Kidney epithelial cell (primary cell): ENCODE measurements around the gene MYF5. TPM values are rescaled to one million over a fixed set of nuclear protein-coding genes. Genes with fewer than 3 reads are reported as not detected.

ENCODE experiments used
- DNase-seq: peaks from one replicate; pipeline ENCODE4 v3.0.0-alpha.2; 2010; ENCODE audit warnings: low read depth
- H3K27me3 ChIP-seq: 2 replicates; pipeline ENCODE4 v1.6.0; 2011; ENCODE audit warnings: low read length; ENCODE audit not compliant: control insufficient read depth, insufficient read depth
- H3K36me3 ChIP-seq: 2 replicates; pipeline ENCODE4 v1.5.1; 2011; ENCODE audit warnings: low read length; ENCODE audit not compliant: control insufficient read depth, insufficient read depth
- H3K4me3 ChIP-seq: 2 replicates; pipeline ENCODE4 v1.5.1; 2011; ENCODE audit warnings: low read depth, mild to moderate bottlenecking, control low read depth, low read length
- total RNA-seq: library from RNA; depleted of rRNA; stranded (reverse); fragments of >200 nt; gene quantifications from 2 replicates; pipeline ENCODE4 v1.2.3, GENCODE V29; 2015
- TF ChIP-seq, protein P1 (sequence below): IDR thresholded peaks from 2 replicates; pipeline ENCODE4 v1.5.1; 2011; ENCODE audit warnings: mild to moderate bottlenecking, moderate library complexity, low read length, control low read depth, inconsistent platforms; ENCODE audit not compliant: insufficient read depth, poor library complexity, severe bottlenecking

Gene MYF5
- total RNA-seq, 1 donor from 2014 or later = not detected

DNA sequence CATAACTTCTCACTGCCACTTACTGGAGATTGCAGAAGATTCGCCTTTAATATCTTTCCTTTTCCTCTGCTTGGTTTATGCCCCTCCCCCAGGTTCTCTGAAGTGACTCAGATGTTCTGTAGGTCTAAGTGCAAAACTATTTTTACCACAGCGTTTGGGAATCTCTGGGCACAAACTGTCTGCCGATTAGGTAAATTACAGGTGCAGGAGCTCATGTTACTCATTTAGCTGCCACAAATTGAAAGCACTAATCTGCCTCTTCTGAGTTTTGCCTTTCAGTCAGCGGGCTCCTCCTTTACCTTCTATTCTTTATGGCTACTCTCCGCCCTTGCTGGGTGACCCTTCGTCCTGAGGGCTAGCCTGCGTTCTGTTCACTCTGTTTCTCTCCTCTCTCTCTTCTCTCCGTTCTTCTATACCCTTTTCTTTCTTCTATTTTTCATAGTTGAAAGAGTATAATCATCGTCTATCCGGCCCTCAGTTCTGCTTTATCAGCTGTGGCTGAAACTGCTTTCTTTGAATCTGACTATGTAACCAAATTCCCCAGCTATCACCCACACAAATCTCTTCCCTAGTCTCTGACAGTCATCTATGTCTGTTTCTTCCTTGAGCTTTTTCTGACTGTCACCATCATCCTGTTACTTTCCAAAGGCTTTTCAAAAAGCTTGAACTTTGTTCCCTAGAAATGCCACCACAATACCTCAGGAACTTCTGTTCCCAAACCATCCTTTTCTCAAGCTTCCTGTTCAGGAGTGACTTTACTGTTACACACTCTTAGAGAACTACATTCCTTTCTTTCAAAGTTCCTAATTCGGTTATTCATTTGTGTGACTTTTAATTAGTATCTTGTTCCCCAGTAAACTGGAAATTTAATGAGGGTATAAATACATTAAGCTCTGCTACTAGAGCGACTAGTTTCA, 13.6 kb upstream of the MYF5 start:
- peak; percentile 60 for DNase-seq
- Histone ChIP-seq H3K4me3 (no peak overlapping the region), H3K27me3 (no peaks in the 10 kb centered on the region), H3K36me3 (no peaks in the 10 kb centered on the region)
- TF ChIP-seq, protein P1, sequence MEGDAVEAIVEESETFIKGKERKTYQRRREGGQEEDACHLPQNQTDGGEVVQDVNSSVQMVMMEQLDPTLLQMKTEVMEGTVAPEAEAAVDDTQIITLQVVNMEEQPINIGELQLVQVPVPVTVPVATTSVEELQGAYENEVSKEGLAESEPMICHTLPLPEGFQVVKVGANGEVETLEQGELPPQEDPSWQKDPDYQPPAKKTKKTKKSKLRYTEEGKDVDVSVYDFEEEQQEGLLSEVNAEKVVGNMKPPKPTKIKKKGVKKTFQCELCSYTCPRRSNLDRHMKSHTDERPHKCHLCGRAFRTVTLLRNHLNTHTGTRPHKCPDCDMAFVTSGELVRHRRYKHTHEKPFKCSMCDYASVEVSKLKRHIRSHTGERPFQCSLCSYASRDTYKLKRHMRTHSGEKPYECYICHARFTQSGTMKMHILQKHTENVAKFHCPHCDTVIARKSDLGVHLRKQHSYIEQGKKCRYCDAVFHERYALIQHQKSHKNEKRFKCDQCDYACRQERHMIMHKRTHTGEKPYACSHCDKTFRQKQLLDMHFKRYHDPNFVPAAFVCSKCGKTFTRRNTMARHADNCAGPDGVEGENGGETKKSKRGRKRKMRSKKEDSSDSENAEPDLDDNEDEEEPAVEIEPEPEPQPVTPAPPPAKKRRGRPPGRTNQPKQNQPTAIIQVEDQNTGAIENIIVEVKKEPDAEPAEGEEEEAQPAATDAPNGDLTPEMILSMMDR = no peak

DNA sequence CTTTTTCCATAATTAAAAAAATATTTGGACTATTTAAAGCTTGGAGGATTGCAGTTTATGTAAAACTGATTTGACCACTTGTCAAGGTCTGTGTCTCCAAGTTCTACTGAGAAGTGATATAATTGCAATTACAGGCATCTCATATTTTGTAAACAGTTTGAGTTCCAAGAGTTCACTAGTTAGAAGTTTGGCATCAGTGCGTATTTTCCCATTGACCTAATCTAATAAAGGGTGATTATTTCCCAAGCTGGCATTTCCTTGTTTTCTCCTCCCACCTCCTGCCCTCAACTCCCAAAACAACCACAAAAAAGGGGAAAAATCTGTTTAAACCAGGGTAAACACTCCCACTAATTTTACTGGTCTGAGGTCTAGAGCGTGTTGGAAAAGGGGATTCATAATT, 12.3 kb upstream of the MYF5 start:
- TF ChIP-seq, protein P1 = no peak
- Histone ChIP-seq H3K36me3 (no peaks in the 10 kb centered on the region), H3K4me3 (no peak overlapping the region), H3K27me3 (peaks cover 6% of the 10 kb centered on the region)
- no peak for DNase-seq

DNA sequence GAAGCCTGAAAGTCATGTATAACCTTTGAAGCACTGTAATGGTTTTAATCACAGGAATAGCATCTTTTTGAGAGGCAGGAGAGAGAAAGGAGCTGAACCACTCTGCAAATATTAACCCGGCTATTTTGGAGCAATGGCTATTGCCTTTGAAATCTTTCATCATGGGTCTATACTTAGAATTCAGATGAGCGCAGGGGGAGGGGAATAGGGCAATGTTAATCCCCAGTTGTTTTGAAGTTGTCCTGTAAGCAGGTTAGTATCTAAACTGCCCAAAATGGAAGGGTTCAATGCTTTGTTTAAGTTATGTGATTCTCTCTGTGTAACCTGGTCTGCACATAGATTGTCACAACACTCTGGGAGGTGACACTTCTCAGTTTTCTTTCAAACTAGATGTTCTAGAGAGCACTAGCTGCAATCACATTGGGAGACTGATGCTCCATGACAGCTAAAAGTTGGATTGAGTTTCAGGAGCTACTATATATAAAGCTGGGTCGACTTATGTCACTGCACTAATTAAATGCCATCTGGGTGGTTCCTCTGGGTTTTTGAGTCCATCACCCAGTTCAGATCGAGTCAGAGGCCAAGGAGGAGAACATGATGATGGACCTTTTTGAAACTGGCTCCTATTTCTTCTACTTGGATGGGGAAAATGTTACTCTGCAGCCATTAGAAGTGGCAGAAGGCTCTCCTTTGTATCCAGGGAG, 9.4 kb upstream of the MYF5 start, which contains the start of gene MYF6:
MYF6 (plus strand) TSS at position 509 of the 704 bp plus-strand sequence; CDS start at position 595, 86 bp downstream.
- Histone ChIP-seq H3K36me3 (no peaks in the 10 kb centered on the region), H3K27me3 (peaks cover 6% of the 10 kb centered on the region), H3K4me3 (peak within 1 kb of the TSS; percentile 35)
- DNase-seq = no peak
- TF ChIP-seq, protein P1 = no peak

- Histone ChIP-seq H3K27me3 (peaks cover 6% of the 10 kb centered on the region), H3K36me3 (no peaks in the 10 kb centered on the region), H3K4me3 (no peak overlapping the region)
- TF ChIP-seq, protein P1 = no peak
- DNase-seq = no peak
These were observed 8.9 kb upstream of the MYF5 start for GRCh38 chr12:80707830-80708258.

DNA sequence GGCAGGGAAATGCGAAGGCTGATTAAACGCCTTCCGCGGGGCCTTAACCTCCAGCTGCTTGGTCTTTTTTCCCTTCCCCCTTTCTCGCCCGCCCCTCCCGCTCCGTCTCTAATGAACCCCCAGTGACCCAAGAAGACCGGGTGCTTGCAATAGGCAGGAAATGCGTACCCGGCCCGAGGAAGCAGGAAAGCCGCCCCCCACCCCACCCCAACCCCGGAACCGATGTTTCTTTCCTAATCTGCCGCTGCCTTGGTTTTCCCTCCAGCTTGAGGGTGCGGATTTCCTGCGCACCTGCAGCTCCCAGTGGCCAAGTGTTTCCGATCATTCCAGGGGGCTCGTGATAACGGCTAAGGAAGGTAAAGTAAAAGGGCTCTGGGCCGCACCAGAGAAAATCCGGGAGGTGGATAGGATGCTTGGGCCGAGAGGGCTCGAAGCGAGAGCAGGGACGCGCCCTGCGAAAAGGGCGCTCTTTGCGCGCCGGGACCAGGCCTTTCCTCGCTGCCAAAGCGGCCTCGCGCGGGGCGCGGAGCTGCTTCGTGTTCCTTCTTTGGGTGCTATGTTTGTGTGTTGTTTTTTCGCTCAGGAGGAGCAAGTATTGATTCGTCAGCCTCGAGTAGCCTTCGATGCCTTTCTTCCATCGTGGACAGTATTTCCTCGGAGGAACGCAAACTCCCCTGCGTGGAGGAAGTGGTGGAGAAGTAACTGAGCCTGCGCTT, 8.3 kb upstream of the MYF5 start:
- Histone ChIP-seq H3K4me3 (peak overlapping the region; percentile 35), H3K36me3 (no peaks in the 10 kb centered on the region), H3K27me3 (peaks cover 6% of the 10 kb centered on the region)
- no peak for DNase-seq
- TF ChIP-seq, protein P1 = no peak
